GM10266 (cell line): ENCODE results near the gene NEK8.

Source experiments
- DNase-seq: peaks from one replicate; pipeline ENCODE4 v3.0.0; 2012; ENCODE audit errors: extremely low spot score
- TF ChIP-seq, protein P1 (sequence below): IDR thresholded peaks from 2 replicates; pipeline ENCODE4 v1.5.1; 2012; ENCODE audit warnings: mild to moderate bottlenecking, low read depth; ENCODE audit not compliant: control insufficient read depth, insufficient read depth; ENCODE audit errors: missing control alignments

NEK8 gene

DNA sequence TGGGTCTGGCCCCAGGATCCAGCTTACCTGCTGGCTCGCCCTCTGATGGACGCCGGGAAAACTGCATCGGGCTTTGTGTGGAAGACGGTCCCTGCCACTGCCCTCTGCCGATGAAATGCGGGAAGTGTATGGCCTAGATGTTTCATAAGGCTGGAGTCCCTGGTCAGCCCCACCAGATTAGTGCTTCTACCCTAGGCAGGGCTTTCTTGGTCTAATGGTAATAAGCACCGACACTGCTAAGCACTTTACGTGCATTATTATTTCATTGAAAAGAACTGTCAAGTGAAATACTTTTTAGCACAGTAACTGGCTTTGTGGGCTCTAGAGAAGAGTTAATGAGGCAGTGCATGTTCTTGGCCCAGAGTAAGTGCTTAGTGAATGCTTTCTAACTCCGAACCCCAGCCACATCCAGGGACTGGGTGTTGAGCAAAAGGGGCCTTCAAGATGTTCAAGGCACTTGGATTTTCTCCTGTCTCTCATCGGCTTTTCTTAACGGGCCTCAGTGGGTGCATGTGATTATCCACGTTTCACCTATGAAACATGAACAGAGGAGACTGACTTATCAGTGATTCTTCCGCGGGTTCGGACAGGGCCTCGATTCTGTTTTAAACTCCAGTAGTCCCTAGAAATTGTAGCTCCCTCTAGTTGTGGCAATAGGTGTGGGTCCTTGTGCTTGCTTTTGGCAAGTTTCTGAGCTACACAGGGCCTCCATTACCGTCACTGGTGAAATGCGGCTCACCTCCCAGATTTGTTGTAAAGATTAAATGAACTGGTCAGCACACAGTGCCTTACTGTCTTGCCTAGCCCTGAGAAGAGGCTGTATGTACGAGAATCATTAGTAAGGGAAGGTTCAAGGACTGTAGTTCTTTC is 21.8 kb downstream of the NEK8 start:
- peak; percentile 81 for DNase-seq
- TF ChIP-seq, protein P1, sequence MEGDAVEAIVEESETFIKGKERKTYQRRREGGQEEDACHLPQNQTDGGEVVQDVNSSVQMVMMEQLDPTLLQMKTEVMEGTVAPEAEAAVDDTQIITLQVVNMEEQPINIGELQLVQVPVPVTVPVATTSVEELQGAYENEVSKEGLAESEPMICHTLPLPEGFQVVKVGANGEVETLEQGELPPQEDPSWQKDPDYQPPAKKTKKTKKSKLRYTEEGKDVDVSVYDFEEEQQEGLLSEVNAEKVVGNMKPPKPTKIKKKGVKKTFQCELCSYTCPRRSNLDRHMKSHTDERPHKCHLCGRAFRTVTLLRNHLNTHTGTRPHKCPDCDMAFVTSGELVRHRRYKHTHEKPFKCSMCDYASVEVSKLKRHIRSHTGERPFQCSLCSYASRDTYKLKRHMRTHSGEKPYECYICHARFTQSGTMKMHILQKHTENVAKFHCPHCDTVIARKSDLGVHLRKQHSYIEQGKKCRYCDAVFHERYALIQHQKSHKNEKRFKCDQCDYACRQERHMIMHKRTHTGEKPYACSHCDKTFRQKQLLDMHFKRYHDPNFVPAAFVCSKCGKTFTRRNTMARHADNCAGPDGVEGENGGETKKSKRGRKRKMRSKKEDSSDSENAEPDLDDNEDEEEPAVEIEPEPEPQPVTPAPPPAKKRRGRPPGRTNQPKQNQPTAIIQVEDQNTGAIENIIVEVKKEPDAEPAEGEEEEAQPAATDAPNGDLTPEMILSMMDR = peak; percentile 100

GRCh38 chr17:28751600-28752366 is 23.2 kb downstream of the NEK8 start:
- DNase-seq = no peak
- TF ChIP-seq, protein P1 = no peak

GRCh38 chr17:28755486-28755885 is 26.9 kb downstream of the NEK8 start:
- no peak for DNase-seq
- TF ChIP-seq, protein P1 = no peak

GRCh38 chr17:28756049-28756804 is 27.6 kb downstream of the NEK8 start:
- TF ChIP-seq, protein P1 = no peak

GRCh38 chr17:28758411-28759121 is 30.0 kb downstream of the NEK8 start:
- TF ChIP-seq, protein P1 = no peak
- DNase-seq = no peak

More at GRCh38 chr17:28756049-28756804, 27.6 kb downstream of the NEK8 start:
- DNase-seq = no peak

DNA sequence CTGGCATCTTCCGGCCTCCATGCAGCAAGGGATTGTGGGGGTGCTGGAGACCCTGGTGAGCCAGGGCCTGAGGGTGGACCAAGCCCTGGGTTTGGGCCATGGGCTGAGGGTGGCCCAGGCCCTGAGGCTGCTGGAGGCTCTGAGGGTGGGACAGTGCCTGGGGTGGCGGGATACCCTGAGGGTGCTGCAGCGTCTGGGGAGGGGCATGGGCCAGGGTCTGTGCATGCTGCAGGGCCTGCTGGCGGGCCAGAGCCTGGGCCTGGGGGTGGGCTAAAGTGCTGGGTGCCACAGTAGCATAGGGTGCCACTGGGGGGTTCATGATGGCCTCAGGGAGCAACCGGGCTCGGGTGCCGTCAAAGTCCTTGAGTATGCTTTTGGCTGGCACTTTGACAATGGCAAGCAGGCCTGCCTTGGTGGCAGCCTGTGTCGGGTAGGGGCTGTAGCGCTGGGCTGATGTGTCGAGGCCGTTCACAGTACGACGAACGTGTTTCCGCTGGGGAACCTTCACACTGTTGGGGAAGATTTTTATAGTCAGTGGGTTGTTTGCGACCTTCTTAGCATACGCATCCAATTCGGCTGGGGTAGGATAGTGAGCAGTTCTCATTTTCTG is 30.8 kb downstream of the NEK8 start:
- no peak for DNase-seq
- TF ChIP-seq, protein P1 = no peak
